ENCODE measurements around the gene CLEC4G. TPM values are rescaled to one million over a fixed set of nuclear protein-coding genes. Genes with fewer than 3 reads are reported as not detected.

The CLEC4G gene
- total RNA-seq, 1 experiment from 2014 or later: 0.55 TPM

GRCh38 chr19:7767487-7767886 lies 35.6 kb upstream of the CLEC4G start:
- Mint-ChIP-seq H3K27me3 (ENCODE audit: low read depth) (peaks cover 15% of the 10 kb centered on the region), H3K27ac (no peak overlapping the region), H3K9me3 (peaks cover 9% of the 10 kb centered on the region), H3K4me1 (peaks cover 12% of the 10 kb centered on the region), H3K36me3 (peaks cover 2% of the 10 kb centered on the region), H3K4me3 (no peak overlapping the region)
- no peak for ATAC-seq
- CTCF ChIA-PET: interaction anchor here (0.6 to 2.2 kb wide), 3 partner anchors 32 to 486 kb away, joined by 3 to 9 read pairs (median 3); partner anchors contain the start of gene TRAPPC5
- POLR2A ChIA-PET: interaction anchor here (0.6 kb wide), 1 partner anchor 30 kb away, joined by 4 read pairs; no protein-coding TSS in a partner anchor
- TF ChIP-seq CBFB (CRISPR knock-in tag; IDR thresholded peaks at IDR 0.05; ENCODE audit: low read depth) (no peak), GABPB1 (CRISPR knock-in tag; IDR thresholded peaks at IDR 0.05) (no peak), FOXP4 (CRISPR knock-in tag; IDR thresholded peaks at IDR 0.05) (no peak), MXD4 (CRISPR knock-in tag; IDR thresholded peaks at IDR 0.05; ENCODE audit: borderline replicate concordance) (no peak), ZNF671 (CRISPR knock-in tag; IDR thresholded peaks at IDR 0.05) (no peak), EMX1 (CRISPR knock-in tag; IDR thresholded peaks at IDR 0.05) (no peak), E2F1 (CRISPR knock-in tag; IDR thresholded peaks at IDR 0.05) (no peak), NR3C1 (CRISPR knock-in tag; conservative IDR thresholded peaks at IDR 0.05; ENCODE audit: low read depth) (no peak), NFATC4 (CRISPR knock-in tag; IDR thresholded peaks at IDR 0.05) (no peak)
- DNase-seq (ENCODE audit: low spot score): no peak

GRCh38 chr19:7766535-7766934 lies 34.6 kb upstream of the CLEC4G start:
- Mint-ChIP-seq H3K27ac (no peak overlapping the region), H3K4me1 (peaks cover 12% of the 10 kb centered on the region), H3K36me3 (peaks cover 7% of the 10 kb centered on the region), H3K9me3 (peaks cover 14% of the 10 kb centered on the region), H3K27me3 (ENCODE audit: low read depth) (peaks cover 15% of the 10 kb centered on the region), H3K4me3 (no peak overlapping the region)
- ChIA-PET CTCF (interaction anchor here (2.2 kb wide), 1 partner anchor 86 kb away, joined by 9 read pairs; the partner anchor contains the start of gene TRAPPC5), POLR2A (no interaction called here)
- no peak for DNase-seq (ENCODE audit: low spot score)
- ATAC-seq: no peak
- no peak for TF ChIP-seq USF2 (CRISPR knock-in tag; IDR thresholded peaks at IDR 0.05)
- TF ChIP-seq RORB (CRISPR knock-in tag; IDR thresholded peaks at IDR 0.05): no peak
- TF ChIP-seq E2F4 (CRISPR knock-in tag; IDR thresholded peaks at IDR 0.05; ENCODE audit: borderline replicate concordance, low read depth): no peak
- TF ChIP-seq USF1 (CRISPR knock-in tag; IDR thresholded peaks at IDR 0.05): no peak
- TF ChIP-seq ESRRA (CRISPR knock-in tag; IDR thresholded peaks at IDR 0.05; ENCODE audit: borderline replicate concordance): no peak
- no peak for TF ChIP-seq SMAD4 (CRISPR knock-in tag; IDR thresholded peaks at IDR 0.05)
- TF ChIP-seq EMX1 (CRISPR knock-in tag; IDR thresholded peaks at IDR 0.05): no peak
- TF ChIP-seq AFF4 (CRISPR knock-in tag; IDR thresholded peaks at IDR 0.05; ENCODE audit: borderline replicate concordance): no peak
- no peak for TF ChIP-seq OVOL2 (CRISPR knock-in tag; IDR thresholded peaks at IDR 0.05; ENCODE audit: borderline replicate concordance)
- TF ChIP-seq CBFB (CRISPR knock-in tag; IDR thresholded peaks at IDR 0.05; ENCODE audit: low read depth): no peak
- TF ChIP-seq GTF2I (CRISPR knock-in tag; conservative IDR thresholded peaks at IDR 0.05): no peak
- TF ChIP-seq ZBTB43 (CRISPR knock-in tag; IDR thresholded peaks at IDR 0.05): no peak
- no peak for TF ChIP-seq ZNF423 (CRISPR knock-in tag; IDR thresholded peaks at IDR 0.05)
- no peak for TF ChIP-seq TP53 (CRISPR knock-in tag; IDR thresholded peaks at IDR 0.05)
- no peak for TF ChIP-seq ZNF425 (CRISPR knock-in tag; conservative IDR thresholded peaks at IDR 0.05)
- TF ChIP-seq ZNF219 (CRISPR knock-in tag; IDR thresholded peaks at IDR 0.05; ENCODE audit: borderline replicate concordance): no peak
